ENCODE data around the gene PMP22.

DNA sequence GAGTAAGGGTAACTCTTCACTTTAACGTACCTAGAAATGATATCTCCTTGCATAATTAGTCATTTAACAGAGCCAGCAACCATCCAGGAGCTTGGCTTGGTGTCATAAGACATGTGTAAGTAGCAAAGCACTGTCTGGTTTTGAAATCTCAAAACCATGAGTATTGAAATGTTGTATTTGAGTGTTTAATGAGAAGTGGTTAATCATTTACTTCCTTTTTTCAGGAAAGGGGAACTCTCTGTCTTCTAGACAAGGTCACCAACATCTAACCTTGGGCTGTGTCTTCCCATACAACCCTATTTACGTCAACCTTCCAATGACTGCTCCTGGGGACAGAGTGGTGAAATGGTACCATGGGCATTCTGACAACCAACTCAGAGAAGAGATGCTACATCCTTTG lies 27.1 kb downstream of the PMP22 start:
- TF ChIP-seq, protein P1, sequence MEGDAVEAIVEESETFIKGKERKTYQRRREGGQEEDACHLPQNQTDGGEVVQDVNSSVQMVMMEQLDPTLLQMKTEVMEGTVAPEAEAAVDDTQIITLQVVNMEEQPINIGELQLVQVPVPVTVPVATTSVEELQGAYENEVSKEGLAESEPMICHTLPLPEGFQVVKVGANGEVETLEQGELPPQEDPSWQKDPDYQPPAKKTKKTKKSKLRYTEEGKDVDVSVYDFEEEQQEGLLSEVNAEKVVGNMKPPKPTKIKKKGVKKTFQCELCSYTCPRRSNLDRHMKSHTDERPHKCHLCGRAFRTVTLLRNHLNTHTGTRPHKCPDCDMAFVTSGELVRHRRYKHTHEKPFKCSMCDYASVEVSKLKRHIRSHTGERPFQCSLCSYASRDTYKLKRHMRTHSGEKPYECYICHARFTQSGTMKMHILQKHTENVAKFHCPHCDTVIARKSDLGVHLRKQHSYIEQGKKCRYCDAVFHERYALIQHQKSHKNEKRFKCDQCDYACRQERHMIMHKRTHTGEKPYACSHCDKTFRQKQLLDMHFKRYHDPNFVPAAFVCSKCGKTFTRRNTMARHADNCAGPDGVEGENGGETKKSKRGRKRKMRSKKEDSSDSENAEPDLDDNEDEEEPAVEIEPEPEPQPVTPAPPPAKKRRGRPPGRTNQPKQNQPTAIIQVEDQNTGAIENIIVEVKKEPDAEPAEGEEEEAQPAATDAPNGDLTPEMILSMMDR (IDR thresholded peaks at IDR 0.05), result no peak
- no peak for TF ChIP-seq POLR2A (IDR thresholded peaks at IDR 0.05)
